Neural cell (in vitro differentiated cells): Measurements from ENCODE around the gene DNAJC5G. TPM values are rescaled to one million over a fixed set of nuclear protein-coding genes. Genes with fewer than 3 reads are reported as not detected.

Experiments used
- H2AFZ ChIP-seq: fragments of 200-600, 300-800 bp; sonication (generic), shearing (Covaris generic); 2 replicates; pipeline ENCODE4 v1.6.0; 2014; ENCODE audit warnings: low read depth, mild to moderate bottlenecking, antibody characterized with exemption, low read length, moderate library complexity
- H3F3A ChIP-seq: fragments of 200-600 bp; shearing (Covaris generic); 2 replicates; pipeline ENCODE4 v1.6.1; 2016; ENCODE audit warnings: mild to moderate bottlenecking, moderate library complexity, mixed read lengths, antibody characterized with exemption, low read length; ENCODE audit not compliant: insufficient read depth, poor library complexity, severe bottlenecking
- H3K27ac ChIP-seq: fragments of 200-600, 300-800 bp; sonication (generic), shearing (Covaris generic); 2 replicates; pipeline ENCODE4 v1.5.1; 2014; ENCODE audit warnings: mild to moderate bottlenecking, low read length, moderate library complexity
- H3K27me3 ChIP-seq: fragments of 300-800, 200-600 bp; sonication (generic), shearing (Covaris generic); 2 replicates; pipeline ENCODE4 v1.6.0; 2014; ENCODE audit warnings: mild to moderate bottlenecking, low read depth, low read length, moderate library complexity; ENCODE audit not compliant: insufficient read depth
- H3K36me3 ChIP-seq: fragments of 300-800, 200-600 bp; sonication (generic), shearing (Covaris generic); 2 replicates; pipeline ENCODE4 v1.5.1; 2014; ENCODE audit warnings: mild to moderate bottlenecking, antibody characterized with exemption, low read length, moderate library complexity; ENCODE audit not compliant: insufficient read depth
- H3K4me2 ChIP-seq: fragments of 300-800, 200-600 bp; sonication (generic), shearing (Covaris generic); 2 replicates; pipeline ENCODE4 v1.6.0; 2014; ENCODE audit warnings: mild to moderate bottlenecking, low read length
- H3K4me3 ChIP-seq: fragments of 300-800, 200-600 bp; sonication (generic), shearing (Covaris generic); 2 replicates; pipeline ENCODE4 v1.5.1; 2014; ENCODE audit warnings: mild to moderate bottlenecking, low read length, moderate library complexity
- H3K79me2 ChIP-seq: fragments of 200-600 bp; shearing (Covaris generic); replicated peaks from 2 replicates; pipeline ENCODE4 v1.6.0; 2014; ENCODE audit warnings: mild to moderate bottlenecking, low read length, moderate library complexity; ENCODE audit not compliant: insufficient read depth
- H3K9ac ChIP-seq: fragments of 300-800, 200-600 bp; sonication (generic), shearing (Covaris generic); 2 replicates; pipeline ENCODE4 v1.6.1; 2016; ENCODE audit warnings: mild to moderate bottlenecking, low read length, mixed read lengths
- H3K9me2 ChIP-seq: fragments of 200-600 bp; shearing (Covaris generic); 2 replicates; pipeline ENCODE4 v1.6.1; 2016; ENCODE audit warnings: mild to moderate bottlenecking, low read length, mixed read lengths; ENCODE audit not compliant: insufficient read depth
- H3K9me3 ChIP-seq: fragments of 200-600, 300-800 bp; sonication (generic), shearing (Covaris generic); 2 replicates; pipeline ENCODE4 v1.6.1; 2016; ENCODE audit warnings: mild to moderate bottlenecking, mixed run types, low read length, moderate library complexity, mixed read lengths
- H4K20me1 ChIP-seq: fragments of 200-600 bp; shearing (Covaris generic); 2 replicates; pipeline ENCODE4 v1.6.1; 2016; ENCODE audit warnings: mild to moderate bottlenecking, mixed run types; ENCODE audit not compliant: insufficient read depth
- EP300 ChIP-seq: fragments of 450-650 bp; conservative IDR thresholded peaks from 2 replicates; pipeline ENCODE4 v1.6.1; 2014; ENCODE audit warnings: antibody characterized with exemption, mild to moderate bottlenecking, moderate library complexity; ENCODE audit not compliant: poor library complexity, severe bottlenecking
- EZH2 ChIP-seq: fragments of 200-600, 300-800 bp; shearing (Covaris generic), sonication (generic); IDR thresholded peaks from 2 replicates; pipeline ENCODE4 v1.6.1; 2014; ENCODE audit warnings: antibody characterized with exemption, low read length, borderline replicate concordance, mild to moderate bottlenecking; ENCODE audit not compliant: insufficient read depth, poor library complexity, severe bottlenecking
- MXI1 ChIP-seq: fragments of 450-650 bp; conservative IDR thresholded peaks from 2 replicates; pipeline ENCODE4 v1.6.1; 2014; ENCODE audit warnings: antibody characterized with exemption, mild to moderate bottlenecking; ENCODE audit not compliant: poor library complexity, severe bottlenecking
- POLR2AphosphoS5 ChIP-seq: IDR thresholded peaks from 2 replicates; pipeline ENCODE4 v1.6.1; 2012
- RAD21 ChIP-seq: fragments of 450-650 bp; conservative IDR thresholded peaks from 2 replicates; pipeline ENCODE4 v1.6.1; 2014; ENCODE audit warnings: antibody characterized with exemption, mild to moderate bottlenecking, moderate library complexity
- SMC3 ChIP-seq: fragments of 450-650 bp; conservative IDR thresholded peaks from 2 replicates; pipeline ENCODE4 v1.6.1; 2014; ENCODE audit warnings: antibody characterized with exemption, mild to moderate bottlenecking, moderate library complexity; ENCODE audit not compliant: poor library complexity
- TAF1 ChIP-seq: IDR thresholded peaks from 2 replicates; pipeline ENCODE4 v1.6.1; 2012; ENCODE audit warnings: low read depth
- polyA plus RNA-seq: library from polyadenylated mRNA; depleted of rRNA; stranded (reverse); fragments of >200 nt; gene quantifications from 2 replicates; pipeline ENCODE4 v1.2.3, GENCODE V29; 2014
- TF ChIP-seq, protein P1 (sequence below): fragments of 450-650 bp; IDR thresholded peaks from 2 replicates; pipeline ENCODE4 v1.5.1; 2014; ENCODE audit warnings: antibody characterized with exemption, mild to moderate bottlenecking, moderate library complexity; ENCODE audit not compliant: poor library complexity, severe bottlenecking
- TF ChIP-seq, protein P2 (sequence below): IDR thresholded peaks from 2 replicates; pipeline ENCODE4 v1.6.1; 2012; ENCODE audit warnings: borderline replicate concordance

The DNAJC5G gene
- polyA plus RNA-seq, 1 donor from 2014 or later: not detected

DNA sequence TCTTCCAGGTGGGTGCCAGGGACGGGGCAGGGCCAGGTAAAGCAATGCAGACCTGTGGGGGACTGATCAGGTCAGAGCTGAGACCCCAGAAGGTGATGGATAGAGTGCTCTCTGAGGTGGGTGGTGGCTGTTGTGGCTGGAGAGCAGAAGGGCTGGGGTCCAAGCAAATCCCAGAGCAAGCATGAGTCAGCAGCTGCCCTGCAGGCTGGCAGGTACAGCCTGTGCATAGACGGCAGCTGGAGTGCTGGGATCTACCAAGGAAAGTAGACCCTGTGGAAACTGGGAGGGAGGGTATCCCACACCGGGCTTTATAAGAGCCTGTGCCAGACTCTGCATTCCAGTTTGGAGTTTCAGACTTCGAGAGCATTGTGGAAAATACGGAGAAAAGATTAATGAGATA is 7.7 kb downstream of the DNAJC5G start:
- TF ChIP-seq, protein P1, sequence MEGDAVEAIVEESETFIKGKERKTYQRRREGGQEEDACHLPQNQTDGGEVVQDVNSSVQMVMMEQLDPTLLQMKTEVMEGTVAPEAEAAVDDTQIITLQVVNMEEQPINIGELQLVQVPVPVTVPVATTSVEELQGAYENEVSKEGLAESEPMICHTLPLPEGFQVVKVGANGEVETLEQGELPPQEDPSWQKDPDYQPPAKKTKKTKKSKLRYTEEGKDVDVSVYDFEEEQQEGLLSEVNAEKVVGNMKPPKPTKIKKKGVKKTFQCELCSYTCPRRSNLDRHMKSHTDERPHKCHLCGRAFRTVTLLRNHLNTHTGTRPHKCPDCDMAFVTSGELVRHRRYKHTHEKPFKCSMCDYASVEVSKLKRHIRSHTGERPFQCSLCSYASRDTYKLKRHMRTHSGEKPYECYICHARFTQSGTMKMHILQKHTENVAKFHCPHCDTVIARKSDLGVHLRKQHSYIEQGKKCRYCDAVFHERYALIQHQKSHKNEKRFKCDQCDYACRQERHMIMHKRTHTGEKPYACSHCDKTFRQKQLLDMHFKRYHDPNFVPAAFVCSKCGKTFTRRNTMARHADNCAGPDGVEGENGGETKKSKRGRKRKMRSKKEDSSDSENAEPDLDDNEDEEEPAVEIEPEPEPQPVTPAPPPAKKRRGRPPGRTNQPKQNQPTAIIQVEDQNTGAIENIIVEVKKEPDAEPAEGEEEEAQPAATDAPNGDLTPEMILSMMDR: no peak
- no peak for TF ChIP-seq RAD21
- TF ChIP-seq, protein P2, sequence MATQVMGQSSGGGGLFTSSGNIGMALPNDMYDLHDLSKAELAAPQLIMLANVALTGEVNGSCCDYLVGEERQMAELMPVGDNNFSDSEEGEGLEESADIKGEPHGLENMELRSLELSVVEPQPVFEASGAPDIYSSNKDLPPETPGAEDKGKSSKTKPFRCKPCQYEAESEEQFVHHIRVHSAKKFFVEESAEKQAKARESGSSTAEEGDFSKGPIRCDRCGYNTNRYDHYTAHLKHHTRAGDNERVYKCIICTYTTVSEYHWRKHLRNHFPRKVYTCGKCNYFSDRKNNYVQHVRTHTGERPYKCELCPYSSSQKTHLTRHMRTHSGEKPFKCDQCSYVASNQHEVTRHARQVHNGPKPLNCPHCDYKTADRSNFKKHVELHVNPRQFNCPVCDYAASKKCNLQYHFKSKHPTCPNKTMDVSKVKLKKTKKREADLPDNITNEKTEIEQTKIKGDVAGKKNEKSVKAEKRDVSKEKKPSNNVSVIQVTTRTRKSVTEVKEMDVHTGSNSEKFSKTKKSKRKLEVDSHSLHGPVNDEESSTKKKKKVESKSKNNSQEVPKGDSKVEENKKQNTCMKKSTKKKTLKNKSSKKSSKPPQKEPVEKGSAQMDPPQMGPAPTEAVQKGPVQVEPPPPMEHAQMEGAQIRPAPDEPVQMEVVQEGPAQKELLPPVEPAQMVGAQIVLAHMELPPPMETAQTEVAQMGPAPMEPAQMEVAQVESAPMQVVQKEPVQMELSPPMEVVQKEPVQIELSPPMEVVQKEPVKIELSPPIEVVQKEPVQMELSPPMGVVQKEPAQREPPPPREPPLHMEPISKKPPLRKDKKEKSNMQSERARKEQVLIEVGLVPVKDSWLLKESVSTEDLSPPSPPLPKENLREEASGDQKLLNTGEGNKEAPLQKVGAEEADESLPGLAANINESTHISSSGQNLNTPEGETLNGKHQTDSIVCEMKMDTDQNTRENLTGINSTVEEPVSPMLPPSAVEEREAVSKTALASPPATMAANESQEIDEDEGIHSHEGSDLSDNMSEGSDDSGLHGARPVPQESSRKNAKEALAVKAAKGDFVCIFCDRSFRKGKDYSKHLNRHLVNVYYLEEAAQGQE: no peak
- no peak for TF ChIP-seq EZH2
- TF ChIP-seq POLR2AphosphoS5: no peak
- TF ChIP-seq EP300: no peak
- TF ChIP-seq TAF1: no peak
- no peak for TF ChIP-seq SMC3
- H3K4me3 ChIP-seq: no peak overlapping the region
- no peak overlapping the region for H3K4me2 ChIP-seq

DNA sequence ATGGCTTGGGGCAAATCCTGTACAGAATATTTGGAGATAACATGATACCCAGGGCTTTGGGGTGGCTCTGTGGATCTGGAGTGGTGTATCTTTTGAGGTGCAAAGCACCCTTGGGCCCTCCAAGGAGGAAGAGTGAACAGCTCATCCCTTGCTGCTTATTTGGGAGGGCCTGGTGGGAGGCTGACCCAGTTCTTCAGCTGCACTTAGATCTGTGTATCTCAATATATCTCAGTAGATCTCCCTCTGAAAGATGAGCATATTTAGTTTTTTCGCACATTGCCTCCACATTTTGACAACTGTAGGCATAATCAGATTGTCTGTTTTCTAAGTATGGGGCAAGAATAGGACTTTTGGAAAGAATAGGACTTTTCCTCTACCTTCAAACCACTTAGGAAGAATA is 9.8 kb downstream of the DNAJC5G start:
- Histone ChIP-seq H2AFZ (no peak overlapping the region), H3K9me2 (no peaks in the 10 kb centered on the region), H3K9ac (no peak overlapping the region), H3K36me3 (no peaks in the 10 kb centered on the region), H3F3A (no peaks in the 10 kb centered on the region), H3K27me3 (no peaks in the 10 kb centered on the region), H4K20me1 (no peaks in the 10 kb centered on the region), H3K79me2 (no peaks in the 10 kb centered on the region), H3K27ac (no peak overlapping the region), H3K9me3 (no peaks in the 10 kb centered on the region), H3K4me2 (no peak overlapping the region), H3K4me3 (no peak overlapping the region)
- TF ChIP-seq TAF1 (no peak), EZH2 (no peak), POLR2AphosphoS5 (no peak), MXI1 (no peak), SMC3 (no peak), EP300 (no peak), RAD21 (no peak)
- TF ChIP-seq, protein P1: no peak
- TF ChIP-seq, protein P2: no peak

More for the DNA sequence above, 7.7 kb downstream of the DNAJC5G start:
- H4K20me1 ChIP-seq: no peaks in the 10 kb centered on the region
- H3K9ac ChIP-seq: no peak overlapping the region
- no peaks in the 10 kb centered on the region for H3K9me3 ChIP-seq
- H3K27me3 ChIP-seq: no peaks in the 10 kb centered on the region
- no peak overlapping the region for H3K27ac ChIP-seq
- no peaks in the 10 kb centered on the region for H3K36me3 ChIP-seq
- no peaks in the 10 kb centered on the region for H3F3A ChIP-seq
- H3K9me2 ChIP-seq: no peaks in the 10 kb centered on the region
- no peak overlapping the region for H2AFZ ChIP-seq
- H3K79me2 ChIP-seq: no peaks in the 10 kb centered on the region
